T-helper 17 cell (primary cell): Measurements from ENCODE around the gene FGF14. TPM values are rescaled to one million over a fixed set of nuclear protein-coding genes. Genes with fewer than 3 reads are reported as not detected.

Experiments
- ATAC-seq: fragments of 150-1000 bp; cut with Tn5 transposase; 2 replicates; pipeline ENCODE4 v1.10.0; 2021; ENCODE audit warnings: mild to moderate bottlenecking, moderate library complexity
- DNase-seq, 3 donors: peaks; one replicate each; pipeline versions ENCODE4 v3.0.0 to v3.0.0-alpha.2; 2020 to 2021
- H3K9me3 ChIP-seq: one replicate; pipeline ENCODE4 v1.7.0; 2013; ENCODE audit warnings: low read length, mild to moderate bottlenecking; ENCODE audit not compliant: control insufficient read depth, poor library complexity, severe bottlenecking
- H3K27ac Mint-ChIP-seq: one replicate; pipeline ENCODE4 v1.8.0; 2022; ENCODE audit warnings: mild to moderate bottlenecking, moderate library complexity, mixed read lengths
- H3K27me3 Mint-ChIP-seq: one replicate; pipeline ENCODE4 v1.8.0; 2022; ENCODE audit warnings: mixed read lengths
- H3K36me3 Mint-ChIP-seq: one replicate; pipeline ENCODE4 v1.8.0; 2022; ENCODE audit warnings: low read depth, mixed read lengths
- H3K4me1 Mint-ChIP-seq: one replicate; pipeline ENCODE4 v1.8.0; 2022; ENCODE audit warnings: mild to moderate bottlenecking, mixed read lengths
- H3K4me3 Mint-ChIP-seq: one replicate; pipeline ENCODE4 v1.8.0; 2022; ENCODE audit warnings: mild to moderate bottlenecking, moderate library complexity, mixed read lengths
- total RNA-seq, 4 donors: library from RNA in 2 of 4; stranded (reverse) in 2 of 4; gene quantifications; one replicate each; pipeline ENCODE4 v1.2.3 and lab custom pipeline; 2022 to 2026

FGF14 gene
- total RNA-seq, 2 donors from 2014 or later = not detected

DNA sequence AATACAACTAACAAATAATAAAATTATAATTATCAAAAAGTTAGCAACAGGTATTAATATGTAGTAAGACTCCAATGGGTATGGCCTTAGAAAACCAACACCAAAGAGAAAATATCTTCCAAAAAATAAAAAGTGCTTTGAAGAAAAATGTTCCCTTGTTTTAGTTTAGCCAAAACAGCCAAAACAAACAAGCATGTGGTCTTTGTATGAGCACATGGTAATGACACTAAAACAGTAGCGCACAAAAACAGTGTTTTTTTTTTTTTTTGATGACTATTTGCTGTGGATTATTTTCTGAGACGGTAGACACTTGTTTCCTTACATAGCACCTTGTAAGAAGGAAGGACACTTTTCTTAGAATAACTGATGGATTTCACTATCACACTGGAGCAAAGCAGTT is 490.1 kb downstream of the FGF14 start:
- Mint-ChIP-seq H3K4me1 (no peaks in the 10 kb centered on the region), H3K27ac (no peak overlapping the region), H3K27me3 (peaks cover 22% of the 10 kb centered on the region), H3K4me3 (no peak overlapping the region), H3K36me3 (no peaks in the 10 kb centered on the region)
- H3K9me3 ChIP-seq = no peaks in the 10 kb centered on the region
- ATAC-seq = no peak
- no peak for DNase-seq

DNA sequence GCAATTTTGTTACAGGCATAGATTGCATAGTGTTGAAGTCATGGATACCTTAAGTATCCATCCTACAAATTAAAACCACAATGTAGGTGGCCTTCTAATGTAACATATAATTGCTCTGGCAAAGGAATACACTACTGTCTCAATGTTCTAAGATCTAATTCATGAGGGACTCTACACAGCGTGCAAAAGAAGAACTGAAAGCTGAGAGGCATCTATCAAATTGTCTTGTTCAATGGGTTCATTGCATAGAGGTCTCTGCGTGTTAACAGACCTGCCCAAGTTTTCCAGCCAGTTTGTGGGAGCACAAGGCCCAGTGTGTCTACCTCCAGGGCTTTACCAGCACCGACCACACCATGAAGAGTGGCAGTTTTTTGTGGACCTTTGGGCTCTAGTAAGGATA is 498.0 kb downstream of the FGF14 start:
- no peaks in the 10 kb centered on the region for H3K9me3 ChIP-seq
- H3K4me3 Mint-ChIP-seq = no peak overlapping the region
- no peak for DNase-seq
- ATAC-seq = no peak
- H3K27ac Mint-ChIP-seq = no peak overlapping the region
- H3K4me1 Mint-ChIP-seq = no peaks in the 10 kb centered on the region
- H3K27me3 Mint-ChIP-seq = peaks cover 16% of the 10 kb centered on the region
- H3K36me3 Mint-ChIP-seq = no peaks in the 10 kb centered on the region

DNA sequence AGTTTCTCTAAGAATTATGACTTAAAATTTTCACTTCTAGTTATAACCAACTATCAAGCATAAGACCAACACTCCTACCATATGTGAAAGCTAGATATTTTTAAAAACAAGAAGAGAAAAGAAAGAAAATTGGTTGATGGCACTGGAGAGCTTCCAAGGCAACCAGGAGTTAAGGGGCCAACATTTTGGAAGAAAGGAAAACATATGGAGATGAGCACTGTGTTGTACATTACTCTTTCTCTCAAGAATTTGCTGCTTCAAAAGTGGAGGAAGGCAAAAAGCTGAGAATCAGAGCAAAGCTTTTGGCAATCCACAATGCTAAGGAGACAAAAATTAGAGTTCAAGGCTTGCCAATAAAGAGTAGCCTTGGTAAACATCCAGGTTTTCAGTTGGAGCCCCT is 503.2 kb downstream of the FGF14 start:
- DNase-seq = no peak
- H3K27ac Mint-ChIP-seq = no peak overlapping the region
- peaks cover 13% of the 10 kb centered on the region for H3K27me3 Mint-ChIP-seq
- H3K4me3 Mint-ChIP-seq = no peak overlapping the region
- no peaks in the 10 kb centered on the region for H3K36me3 Mint-ChIP-seq
- no peaks in the 10 kb centered on the region for H3K4me1 Mint-ChIP-seq
- ATAC-seq = no peak
- no peaks in the 10 kb centered on the region for H3K9me3 ChIP-seq

DNA sequence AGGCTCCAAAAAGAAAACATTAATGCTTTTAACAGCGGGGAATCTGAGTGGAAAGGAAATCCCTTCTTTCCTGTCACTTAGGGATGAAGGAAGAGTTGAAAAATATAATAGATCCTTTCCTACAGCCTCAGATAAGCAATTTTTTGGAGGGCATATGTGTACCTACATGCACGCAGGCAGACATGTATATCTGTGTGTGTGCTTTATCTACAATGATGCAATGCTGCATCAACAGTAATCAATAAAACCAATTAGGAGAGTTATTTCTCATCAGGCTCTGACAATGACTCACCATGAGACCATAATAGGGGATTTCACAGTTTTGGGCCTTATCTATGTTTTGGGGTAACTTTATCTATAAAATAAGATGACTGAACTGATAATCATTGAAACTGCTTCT is 505.3 kb downstream of the FGF14 start:
- Mint-ChIP-seq H3K27ac (no peak overlapping the region), H3K36me3 (no peaks in the 10 kb centered on the region), H3K4me3 (no peak overlapping the region), H3K4me1 (no peaks in the 10 kb centered on the region), H3K27me3 (peaks cover 4% of the 10 kb centered on the region)
- DNase-seq (no peak), ATAC-seq (no peak)
- H3K9me3 ChIP-seq = no peaks in the 10 kb centered on the region

DNA sequence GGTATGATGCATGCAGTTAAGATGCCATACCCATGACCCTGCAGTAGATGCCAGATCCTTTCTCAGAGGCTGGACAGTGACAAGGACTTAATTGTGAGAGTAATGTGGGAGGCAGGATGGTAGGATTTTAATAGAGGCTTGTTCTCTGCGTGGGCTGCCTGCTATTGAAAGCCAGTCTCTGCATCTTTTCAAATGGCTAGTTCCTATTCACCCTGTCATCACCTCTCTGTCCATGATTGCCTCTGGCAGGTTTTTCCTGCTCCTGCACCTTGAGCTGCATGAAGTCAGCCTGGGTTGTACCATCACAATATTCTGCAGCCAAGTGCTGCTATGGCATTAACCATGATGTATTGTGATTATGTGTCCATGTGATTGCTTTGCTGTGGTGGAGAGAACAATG is 508.8 kb downstream of the FGF14 start:
- H3K9me3 ChIP-seq = no peaks in the 10 kb centered on the region
- H3K36me3 Mint-ChIP-seq = no peaks in the 10 kb centered on the region
- H3K4me1 Mint-ChIP-seq = no peaks in the 10 kb centered on the region
- no peak overlapping the region for H3K27ac Mint-ChIP-seq
- ATAC-seq = no peak
- DNase-seq = no peak
- H3K4me3 Mint-ChIP-seq = no peak overlapping the region
- H3K27me3 Mint-ChIP-seq = no peaks in the 10 kb centered on the region

DNA sequence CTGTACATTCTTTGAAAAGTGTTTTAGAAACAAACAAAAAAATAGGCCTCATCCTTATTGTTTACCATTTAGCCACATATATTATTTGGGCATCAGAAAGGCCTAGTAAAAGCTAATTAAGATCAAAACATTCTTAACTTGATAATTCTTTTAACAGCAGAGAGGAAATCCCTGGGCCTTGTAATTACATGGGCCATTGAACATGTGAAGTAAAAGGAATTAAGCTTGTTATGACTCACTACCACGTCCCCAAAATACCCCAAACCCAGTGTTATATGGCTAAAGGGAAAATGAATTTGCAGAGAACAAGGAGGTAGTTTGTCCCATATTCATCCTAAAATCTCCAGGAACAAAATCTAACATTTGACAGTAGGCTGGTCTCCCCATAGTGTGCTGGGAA is 509.6 kb downstream of the FGF14 start:
- Mint-ChIP-seq H3K27me3 (no peaks in the 10 kb centered on the region), H3K4me1 (no peaks in the 10 kb centered on the region), H3K4me3 (no peak overlapping the region), H3K27ac (no peak overlapping the region), H3K36me3 (no peaks in the 10 kb centered on the region)
- DNase-seq = no peak
- no peak for ATAC-seq
- H3K9me3 ChIP-seq = no peaks in the 10 kb centered on the region

DNA sequence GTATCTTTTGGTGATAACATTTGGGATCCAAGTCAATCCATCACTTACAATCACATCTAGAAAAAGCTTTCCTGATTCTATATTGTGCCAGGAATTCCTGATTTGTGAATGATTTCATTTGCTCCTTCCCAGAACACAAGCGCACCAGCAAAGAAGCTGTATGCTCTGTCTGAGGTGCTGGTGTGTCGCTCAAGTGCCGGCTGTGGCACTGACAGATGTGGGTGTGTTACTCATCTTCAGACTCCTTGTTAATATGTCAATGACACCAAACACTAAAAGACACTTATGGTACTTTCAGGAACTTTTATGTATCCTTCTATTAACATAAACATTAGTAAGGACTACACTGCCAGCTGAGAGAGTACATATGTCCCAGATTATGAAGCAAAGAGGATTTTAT is 520.3 kb downstream of the FGF14 start:
- ATAC-seq = no peak
- peaks cover 12% of the 10 kb centered on the region for H3K27me3 Mint-ChIP-seq
- no peak overlapping the region for H3K27ac Mint-ChIP-seq
- H3K9me3 ChIP-seq = no peaks in the 10 kb centered on the region
- no peaks in the 10 kb centered on the region for H3K36me3 Mint-ChIP-seq
- H3K4me3 Mint-ChIP-seq = no peak overlapping the region
- no peak for DNase-seq
- no peaks in the 10 kb centered on the region for H3K4me1 Mint-ChIP-seq

DNA sequence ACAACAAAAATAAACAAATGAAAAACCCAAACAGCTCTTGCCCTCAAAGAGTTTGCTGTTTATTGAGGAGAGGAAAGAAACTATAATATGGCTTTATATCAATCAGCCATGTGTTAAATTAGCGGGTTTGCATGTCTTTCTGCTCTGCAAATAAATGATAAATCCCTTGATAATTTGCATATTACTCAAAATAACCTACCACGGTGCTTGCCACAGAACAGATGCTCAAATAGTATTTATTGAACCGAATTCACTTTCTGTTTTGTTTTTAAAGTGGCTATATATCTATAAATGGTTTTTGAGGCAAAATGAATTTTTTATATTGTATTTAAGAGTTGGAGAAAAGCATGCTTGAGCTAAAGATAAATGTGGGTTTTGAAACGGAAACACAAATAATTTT is 521.3 kb downstream of the FGF14 start:
- Mint-ChIP-seq H3K27me3 (peaks cover 4% of the 10 kb centered on the region), H3K4me1 (no peaks in the 10 kb centered on the region), H3K4me3 (no peak overlapping the region), H3K27ac (no peak overlapping the region), H3K36me3 (no peaks in the 10 kb centered on the region)
- ATAC-seq (no peak), DNase-seq (no peak)
- H3K9me3 ChIP-seq = no peaks in the 10 kb centered on the region

DNA sequence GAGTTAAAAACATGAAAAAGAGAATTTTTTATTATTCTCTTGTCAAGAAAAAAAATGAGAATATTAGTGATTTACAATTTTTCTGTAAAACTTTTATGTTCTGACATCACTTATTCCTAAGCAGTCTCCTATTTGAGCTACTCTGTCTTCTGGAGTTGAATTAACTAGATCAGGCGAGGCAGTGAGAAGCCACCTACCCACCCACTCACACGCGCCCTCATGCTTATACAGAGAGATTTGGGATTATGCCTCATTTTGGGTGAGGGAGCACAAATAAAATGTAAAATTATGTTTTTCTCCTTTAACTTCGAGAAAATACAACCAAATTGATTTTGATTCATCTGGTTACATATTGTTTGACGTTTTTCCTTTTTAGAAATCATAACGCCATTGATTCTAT is 524.9 kb downstream of the FGF14 start:
- no peaks in the 10 kb centered on the region for H3K9me3 ChIP-seq
- Mint-ChIP-seq H3K4me1 (peaks cover 2% of the 10 kb centered on the region), H3K4me3 (no peak overlapping the region), H3K36me3 (no peaks in the 10 kb centered on the region), H3K27me3 (peaks cover 8% of the 10 kb centered on the region), H3K27ac (no peak overlapping the region)
- DNase-seq = no peak
- ATAC-seq = no peak

DNA sequence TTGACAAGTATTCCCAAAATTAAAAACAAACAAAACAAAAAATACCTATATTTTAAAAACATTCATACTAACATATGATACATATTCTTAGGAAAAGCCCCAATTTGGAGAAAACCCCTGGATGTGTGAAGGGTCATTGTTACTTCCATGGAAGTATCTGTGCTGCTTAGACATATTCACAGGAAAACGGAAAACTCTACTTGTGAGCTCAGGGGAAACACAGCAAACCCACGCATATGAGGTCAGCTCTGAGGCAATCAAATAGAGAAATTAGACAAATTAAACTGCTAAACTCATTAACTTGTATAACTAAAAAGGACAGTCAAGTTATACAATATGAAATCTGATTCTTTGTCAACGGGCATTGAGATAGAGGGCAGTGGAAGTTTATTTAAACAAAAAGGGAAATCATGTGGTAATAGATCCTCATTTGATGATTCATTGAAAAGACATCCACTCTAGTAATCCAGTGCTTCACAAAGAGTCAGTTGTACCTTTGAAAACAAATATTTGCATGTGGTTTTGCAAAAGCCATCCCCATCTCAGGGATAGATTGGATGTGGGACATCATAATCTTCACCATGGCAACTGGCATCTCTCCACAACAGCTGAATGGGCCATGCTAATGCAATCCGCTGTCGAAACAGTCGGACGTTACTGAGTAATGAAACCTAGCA is 526.0 kb downstream of the FGF14 start:
- peaks cover 8% of the 10 kb centered on the region for H3K27me3 Mint-ChIP-seq
- DNase-seq (no peak), ATAC-seq (no peak)
- no peaks in the 10 kb centered on the region for H3K9me3 ChIP-seq
- H3K4me3 Mint-ChIP-seq = no peak overlapping the region
- H3K4me1 Mint-ChIP-seq = peaks cover 2% of the 10 kb centered on the region
- no peaks in the 10 kb centered on the region for H3K36me3 Mint-ChIP-seq
- no peak overlapping the region for H3K27ac Mint-ChIP-seq

DNA sequence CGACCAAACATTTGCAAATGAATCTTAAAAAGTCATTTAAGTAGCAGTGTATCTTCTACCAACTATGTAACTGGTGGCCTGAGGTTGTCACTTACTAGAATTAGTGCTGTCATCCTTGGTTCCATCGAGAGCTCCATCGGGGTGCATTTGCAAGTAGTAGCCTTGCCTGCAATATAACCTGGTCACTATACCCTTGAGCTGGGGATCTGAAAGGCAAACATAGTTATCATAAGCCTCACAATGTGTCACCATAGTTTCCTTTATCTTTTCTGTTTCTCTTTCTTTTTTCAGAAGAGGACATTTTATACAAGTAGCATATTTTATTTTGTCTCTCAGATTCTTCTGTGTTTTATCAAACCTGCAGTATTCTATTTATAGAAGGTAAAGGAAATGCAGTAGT is 526.8 kb downstream of the FGF14 start:
- no peak overlapping the region for H3K4me3 Mint-ChIP-seq
- H3K36me3 Mint-ChIP-seq = no peaks in the 10 kb centered on the region
- H3K27ac Mint-ChIP-seq = no peak overlapping the region
- DNase-seq (no peak), ATAC-seq (no peak)
- H3K4me1 Mint-ChIP-seq = peaks cover 2% of the 10 kb centered on the region
- H3K27me3 Mint-ChIP-seq = peaks cover 8% of the 10 kb centered on the region
- no peaks in the 10 kb centered on the region for H3K9me3 ChIP-seq

DNA sequence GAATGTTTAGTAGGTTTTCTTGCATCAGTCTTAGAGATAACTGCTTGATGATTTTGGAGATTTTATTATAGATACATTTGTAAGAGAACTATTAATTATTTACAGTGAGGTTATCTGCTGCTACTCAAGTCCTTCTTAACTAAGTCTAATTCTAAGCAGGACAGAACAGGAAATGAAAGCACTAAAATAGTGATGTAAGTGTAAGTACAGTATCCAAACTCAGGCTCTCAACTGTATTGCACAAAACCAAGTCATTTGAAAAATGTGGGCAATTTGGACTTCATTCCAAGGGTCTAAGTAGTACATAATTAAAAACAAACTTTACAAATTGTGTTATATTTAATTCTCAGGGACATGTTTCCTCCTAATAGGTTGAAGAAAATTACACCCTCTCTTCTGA is 532.3 kb downstream of the FGF14 start:
- no peak overlapping the region for H3K27ac Mint-ChIP-seq
- peaks cover 12% of the 10 kb centered on the region for H3K27me3 Mint-ChIP-seq
- H3K4me3 Mint-ChIP-seq = no peak overlapping the region
- H3K4me1 Mint-ChIP-seq = peaks cover 4% of the 10 kb centered on the region
- no peaks in the 10 kb centered on the region for H3K9me3 ChIP-seq
- no peak for DNase-seq
- no peaks in the 10 kb centered on the region for H3K36me3 Mint-ChIP-seq
- ATAC-seq = no peak

DNA sequence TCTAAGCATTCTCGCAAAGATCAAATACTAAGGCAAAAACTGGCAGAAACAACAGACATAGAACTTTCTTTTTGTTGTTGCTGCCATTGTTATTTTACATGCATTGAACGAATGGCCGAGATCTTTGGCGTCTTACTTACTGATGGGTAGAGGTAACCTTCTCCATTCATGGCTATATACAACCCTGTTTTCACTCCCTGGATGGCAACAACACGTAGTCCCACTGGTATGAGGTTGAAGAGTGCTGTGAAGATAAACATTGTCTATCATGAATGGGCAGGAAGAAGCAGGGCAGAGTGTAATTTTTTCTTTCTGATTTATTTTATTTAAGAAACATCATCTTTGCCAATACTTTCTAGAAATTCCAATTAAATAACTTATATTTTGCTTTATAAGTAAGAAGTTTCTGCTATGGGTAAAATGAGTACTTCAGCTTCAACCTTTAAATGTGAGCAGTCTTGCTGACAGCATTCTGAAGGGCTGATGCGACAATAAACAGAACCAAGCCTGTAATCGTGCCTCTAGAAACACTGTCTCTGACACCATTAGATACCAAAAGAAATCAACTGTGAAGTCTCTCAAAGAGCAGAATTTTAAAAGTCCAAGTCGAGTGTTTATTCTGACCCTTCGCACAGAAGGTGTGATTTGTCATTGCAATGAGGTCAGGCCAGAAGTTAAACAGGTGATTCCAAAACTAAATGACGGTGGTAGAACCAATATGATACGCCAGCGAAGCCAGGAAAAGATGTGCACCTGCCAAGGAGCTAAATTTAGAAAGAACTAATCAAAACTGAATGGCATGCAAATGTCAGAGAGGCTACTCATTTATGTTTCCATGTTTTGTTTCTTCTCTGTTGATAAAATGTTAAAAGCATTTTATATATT is 533.0 kb downstream of the FGF14 start:
- Mint-ChIP-seq H3K4me3 (no peak overlapping the region), H3K27ac (no peak overlapping the region), H3K36me3 (no peaks in the 10 kb centered on the region), H3K27me3 (peaks cover 17% of the 10 kb centered on the region), H3K4me1 (peaks cover 4% of the 10 kb centered on the region)
- DNase-seq (no peak), ATAC-seq (no peak)
- no peaks in the 10 kb centered on the region for H3K9me3 ChIP-seq
